Measurements from ENCODE around the gene ZNF362.

The ZNF362 gene

DNA sequence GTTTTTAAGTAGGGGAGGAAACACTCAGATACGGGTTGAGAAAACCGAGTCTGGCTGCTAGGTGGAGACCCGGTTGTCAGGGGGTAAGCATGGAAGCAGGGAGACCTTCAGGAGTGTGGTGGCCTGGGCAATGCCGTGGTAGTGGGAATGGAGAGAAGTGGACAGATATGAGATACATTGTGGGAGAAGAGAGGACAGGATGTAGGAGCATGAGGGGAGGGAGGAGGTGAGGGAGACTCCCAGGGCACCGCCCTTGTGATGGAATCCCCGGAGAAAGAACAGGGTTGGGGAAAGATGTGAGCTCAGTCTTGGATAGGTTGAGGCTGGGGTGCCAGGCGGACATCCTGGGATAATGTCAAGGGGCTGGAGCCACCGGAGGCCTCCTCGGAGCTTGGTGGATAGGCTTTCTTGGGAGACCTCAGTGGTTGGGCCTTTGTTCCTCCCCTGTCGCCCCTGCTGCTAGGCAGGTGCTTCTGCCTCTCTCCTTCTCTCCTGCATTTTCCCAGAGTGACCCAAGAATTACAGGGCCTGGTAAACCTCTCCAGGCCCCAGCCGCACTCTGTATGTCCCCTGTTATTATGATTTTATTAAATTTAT is 21.3 kb downstream of the ZNF362 start:
- Histone ChIP-seq H3K9me2 (replicated peaks; ENCODE audit: control insufficient read depth, low read length) (no peaks in the 10 kb centered on the region), H3K27me3 (ENCODE audit: control insufficient read depth, low read length) (no peaks in the 10 kb centered on the region), H3K9me3 (ENCODE audit: control insufficient read depth, insufficient read depth, low read length) (no peaks in the 10 kb centered on the region), H3F3A (ENCODE audit: control insufficient read depth, insufficient read depth) (no peaks in the 10 kb centered on the region), H3K27ac (ENCODE audit: low read depth, low read length) (no peak overlapping the region), H3K4me2 (ENCODE audit: low read length) (no peak overlapping the region), H3K4me3 (ENCODE audit: low read length) (no peak overlapping the region), H3K4me1 (ENCODE audit: control insufficient read depth, low read length) (peaks cover 4% of the 10 kb centered on the region; the same call in 1 of the 2 replicates), H3K36me3 (ENCODE audit: control insufficient read depth, low read length) (peaks cover 13% of the 10 kb centered on the region), H3K79me2 (ENCODE audit: control insufficient read depth, low read length) (no peaks in the 10 kb centered on the region), H4K20me1 (ENCODE audit: control insufficient read depth, insufficient read depth, low read depth, low read length) (no peaks in the 10 kb centered on the region)
- TF ChIP-seq EZH2phosphoT487 (IDR thresholded peaks at IDR 0.05; ENCODE audit: borderline replicate concordance, low read length), result no peak
- TF ChIP-seq, protein P1, sequence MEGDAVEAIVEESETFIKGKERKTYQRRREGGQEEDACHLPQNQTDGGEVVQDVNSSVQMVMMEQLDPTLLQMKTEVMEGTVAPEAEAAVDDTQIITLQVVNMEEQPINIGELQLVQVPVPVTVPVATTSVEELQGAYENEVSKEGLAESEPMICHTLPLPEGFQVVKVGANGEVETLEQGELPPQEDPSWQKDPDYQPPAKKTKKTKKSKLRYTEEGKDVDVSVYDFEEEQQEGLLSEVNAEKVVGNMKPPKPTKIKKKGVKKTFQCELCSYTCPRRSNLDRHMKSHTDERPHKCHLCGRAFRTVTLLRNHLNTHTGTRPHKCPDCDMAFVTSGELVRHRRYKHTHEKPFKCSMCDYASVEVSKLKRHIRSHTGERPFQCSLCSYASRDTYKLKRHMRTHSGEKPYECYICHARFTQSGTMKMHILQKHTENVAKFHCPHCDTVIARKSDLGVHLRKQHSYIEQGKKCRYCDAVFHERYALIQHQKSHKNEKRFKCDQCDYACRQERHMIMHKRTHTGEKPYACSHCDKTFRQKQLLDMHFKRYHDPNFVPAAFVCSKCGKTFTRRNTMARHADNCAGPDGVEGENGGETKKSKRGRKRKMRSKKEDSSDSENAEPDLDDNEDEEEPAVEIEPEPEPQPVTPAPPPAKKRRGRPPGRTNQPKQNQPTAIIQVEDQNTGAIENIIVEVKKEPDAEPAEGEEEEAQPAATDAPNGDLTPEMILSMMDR (IDR thresholded peaks at IDR 0.05; ENCODE audit: low read depth, low read length, poor library complexity, severe bottlenecking), result no peak

DNA sequence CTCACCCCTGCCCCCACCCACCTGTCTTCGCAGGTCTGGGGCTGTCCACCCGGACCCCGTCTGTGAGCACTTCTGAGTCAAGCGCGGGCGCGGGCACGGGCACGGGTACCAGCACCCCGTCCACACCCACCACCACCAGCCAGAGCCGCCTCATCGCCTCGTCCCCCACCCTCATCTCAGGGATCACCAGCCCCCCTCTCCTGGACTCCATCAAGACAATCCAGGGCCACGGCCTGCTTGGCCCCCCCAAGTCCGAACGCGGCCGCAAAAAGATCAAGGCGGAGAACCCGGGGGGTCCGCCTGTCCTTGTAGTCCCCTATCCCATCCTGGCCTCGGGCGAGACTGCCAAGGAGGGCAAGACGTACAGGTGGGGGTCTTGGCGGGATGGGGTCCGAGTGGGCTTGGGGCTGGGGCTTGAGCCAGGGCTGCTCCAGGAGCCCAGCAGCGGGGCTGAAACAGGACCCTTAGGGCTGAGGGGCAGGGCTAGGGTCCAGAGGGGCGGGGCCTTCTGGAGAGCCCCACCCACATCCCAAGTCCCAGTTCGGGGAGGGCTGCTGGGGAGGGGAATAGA is 23.9 kb downstream of the ZNF362 start:
- Histone ChIP-seq H3K4me1 (ENCODE audit: control insufficient read depth, low read length) (no peaks in the 10 kb centered on the region), H3K9me2 (replicated peaks; ENCODE audit: control insufficient read depth, low read length) (no peaks in the 10 kb centered on the region)

DNA sequence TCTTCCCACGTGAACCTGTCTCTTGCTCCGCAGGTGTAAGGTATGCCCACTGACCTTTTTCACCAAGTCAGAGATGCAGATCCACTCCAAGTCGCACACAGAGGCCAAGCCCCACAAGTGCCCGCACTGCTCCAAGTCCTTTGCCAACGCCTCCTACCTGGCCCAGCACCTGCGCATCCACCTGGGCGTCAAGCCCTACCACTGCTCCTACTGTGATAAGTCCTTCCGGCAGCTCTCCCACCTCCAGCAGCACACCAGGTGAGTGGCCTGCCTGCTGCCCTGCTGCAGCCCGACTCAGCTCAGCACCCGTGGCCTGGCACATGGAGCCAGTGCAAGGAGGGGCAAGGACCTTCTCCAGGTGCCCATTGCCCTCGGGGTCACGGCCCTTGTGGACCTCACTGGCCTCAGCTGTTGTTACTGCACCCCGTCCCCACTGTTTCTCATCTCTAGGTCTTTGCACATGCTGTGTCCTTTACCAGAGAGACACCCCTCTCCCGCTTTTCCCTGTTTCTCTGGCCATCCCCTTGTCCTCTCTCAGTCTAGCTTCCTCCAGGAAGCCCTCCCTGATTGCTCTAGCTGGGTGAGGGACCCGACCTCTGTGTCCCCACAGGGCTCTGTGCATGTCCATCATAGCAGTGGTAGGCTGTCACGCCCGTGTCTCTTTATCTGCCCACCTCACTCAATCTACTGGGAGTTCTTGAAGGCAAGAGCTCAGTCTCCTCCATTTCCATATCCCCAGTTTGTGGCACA is 25.4 kb downstream of the ZNF362 start:
- no peak overlapping the region for H3K4me3 ChIP-seq (ENCODE audit: low read length)
- H3K27ac ChIP-seq (ENCODE audit: low read depth, low read length), result no peak overlapping the region
- no peaks in the 10 kb centered on the region for H3K79me2 ChIP-seq (ENCODE audit: control insufficient read depth, low read length)
- H3K27me3 ChIP-seq (ENCODE audit: control insufficient read depth, low read length), result no peaks in the 10 kb centered on the region
- H3K9me3 ChIP-seq (ENCODE audit: control insufficient read depth, insufficient read depth, low read length), result no peaks in the 10 kb centered on the region
- H3K9me2 ChIP-seq (replicated peaks; ENCODE audit: control insufficient read depth, low read length), result no peaks in the 10 kb centered on the region
- TF ChIP-seq, protein P1 (IDR thresholded peaks at IDR 0.05; ENCODE audit: low read depth, low read length, poor library complexity, severe bottlenecking), result no peak
- TF ChIP-seq EZH2phosphoT487 (IDR thresholded peaks at IDR 0.05; ENCODE audit: borderline replicate concordance, low read length), result no peak
- no peak overlapping the region for H3K4me2 ChIP-seq (ENCODE audit: low read length)
- H3K36me3 ChIP-seq (ENCODE audit: control insufficient read depth, low read length), result peaks cover 16% of the 10 kb centered on the region
- H4K20me1 ChIP-seq (ENCODE audit: control insufficient read depth, insufficient read depth, low read depth, low read length), result no peaks in the 10 kb centered on the region
- H3F3A ChIP-seq (ENCODE audit: control insufficient read depth, insufficient read depth), result no peaks in the 10 kb centered on the region
- H3K4me1 ChIP-seq (ENCODE audit: control insufficient read depth, low read length), result no peaks in the 10 kb centered on the region

More for the DNA sequence above, 23.9 kb downstream of the ZNF362 start:
- no peaks in the 10 kb centered on the region for H4K20me1 ChIP-seq (ENCODE audit: control insufficient read depth, insufficient read depth, low read depth, low read length)
- H3K27ac ChIP-seq (ENCODE audit: low read depth, low read length), result no peak overlapping the region
- H3K27me3 ChIP-seq (ENCODE audit: control insufficient read depth, low read length), result no peaks in the 10 kb centered on the region
- no peaks in the 10 kb centered on the region for H3K79me2 ChIP-seq (ENCODE audit: control insufficient read depth, low read length)
- H3F3A ChIP-seq (ENCODE audit: control insufficient read depth, insufficient read depth), result no peaks in the 10 kb centered on the region
- peaks cover 16% of the 10 kb centered on the region for H3K36me3 ChIP-seq (ENCODE audit: control insufficient read depth, low read length)
- H3K9me3 ChIP-seq (ENCODE audit: control insufficient read depth, insufficient read depth, low read length), result no peaks in the 10 kb centered on the region
- TF ChIP-seq EZH2phosphoT487 (IDR thresholded peaks at IDR 0.05; ENCODE audit: borderline replicate concordance, low read length), result no peak
- no peak overlapping the region for H3K4me2 ChIP-seq (ENCODE audit: low read length)
- H3K4me3 ChIP-seq (ENCODE audit: low read length), result no peak overlapping the region

DNA sequence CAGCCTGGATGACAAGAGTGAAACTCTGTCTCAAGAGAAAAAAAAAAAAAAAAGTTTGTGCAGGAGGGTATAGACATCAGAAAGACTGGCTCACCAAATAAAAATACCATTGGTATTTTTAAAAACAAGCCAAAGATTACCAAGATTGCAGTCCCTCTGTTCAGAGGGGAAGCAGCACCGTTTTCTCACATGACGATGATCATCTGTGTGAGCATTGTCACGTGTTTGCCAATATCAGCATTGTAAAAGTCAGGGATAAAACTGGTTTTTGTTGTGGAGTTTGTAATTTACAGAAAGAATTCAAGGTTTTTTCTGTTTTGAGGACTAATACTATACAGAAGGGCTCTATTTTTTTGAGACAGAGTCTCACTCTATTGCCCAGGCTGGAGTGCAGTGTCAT is 26.5 kb downstream of the ZNF362 start:
- no peaks in the 10 kb centered on the region for H3K27me3 ChIP-seq (ENCODE audit: control insufficient read depth, low read length)
- H3K4me1 ChIP-seq (ENCODE audit: control insufficient read depth, low read length), result no peaks in the 10 kb centered on the region
- no peaks in the 10 kb centered on the region for H3F3A ChIP-seq (ENCODE audit: control insufficient read depth, insufficient read depth)
- H3K9me3 ChIP-seq (ENCODE audit: control insufficient read depth, insufficient read depth, low read length), result no peaks in the 10 kb centered on the region
- H4K20me1 ChIP-seq (ENCODE audit: control insufficient read depth, insufficient read depth, low read depth, low read length), result no peaks in the 10 kb centered on the region
- H3K79me2 ChIP-seq (ENCODE audit: control insufficient read depth, low read length), result no peaks in the 10 kb centered on the region
- peaks cover 16% of the 10 kb centered on the region for H3K36me3 ChIP-seq (ENCODE audit: control insufficient read depth, low read length)
- H3K27ac ChIP-seq (ENCODE audit: low read depth, low read length), result no peak overlapping the region
- no peak overlapping the region for H3K4me3 ChIP-seq (ENCODE audit: low read length)
- TF ChIP-seq, protein P1 (IDR thresholded peaks at IDR 0.05; ENCODE audit: low read depth, low read length, poor library complexity, severe bottlenecking), result no peak
- no peak for TF ChIP-seq EZH2phosphoT487 (IDR thresholded peaks at IDR 0.05; ENCODE audit: borderline replicate concordance, low read length)
- no peaks in the 10 kb centered on the region for H3K9me2 ChIP-seq (replicated peaks; ENCODE audit: control insufficient read depth, low read length)
- H3K4me2 ChIP-seq (ENCODE audit: low read length), result no peak overlapping the region
